Measurements from ENCODE around the gene SRSF7.

The SRSF7 gene

DNA sequence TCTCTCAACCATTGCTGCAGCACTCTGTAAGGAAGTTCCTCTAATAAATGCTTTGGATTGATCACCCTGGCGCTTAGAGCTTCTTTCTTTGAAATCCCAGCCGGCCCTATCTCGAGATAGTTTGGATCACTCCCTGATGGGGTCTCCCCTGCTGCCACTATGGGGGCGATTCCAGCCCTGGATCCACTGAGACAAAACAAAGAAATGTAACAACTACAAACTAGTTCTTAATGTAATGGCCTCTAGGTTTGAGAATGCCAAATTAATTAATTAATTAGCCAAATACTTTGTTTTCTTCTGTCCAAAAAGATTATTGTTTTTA is 15.2 kb downstream of the SRSF7 start:
- Histone ChIP-seq H3K4me1 (ENCODE audit: control insufficient read depth, insufficient read depth, low read length) (no peaks in the 10 kb centered on the region), H3K27ac (ENCODE audit: extremely low read depth, low read depth, low read length) (no peak overlapping the region), H3K36me3 (ENCODE audit: control insufficient read depth in 2 of 2, insufficient read depth in 1 of 2, low read length in 2 of 2) (peaks cover 16 to 46% of the 10 kb centered on the region in 2 experiments; a peak in 2 of 3 replicates), H3K4me3 (ENCODE audit: low read depth, low read length) (no peak overlapping the region), H3K9me3 (ENCODE audit: control insufficient read depth, insufficient read depth, low read depth, low read length) (no peaks in the 10 kb centered on the region)
- ChIA-PET POLR2A (interaction anchor here (0.7 to 1.0 kb wide), 3 partner anchors 15 to 229 kb away, joined by 4 read pairs; partner anchors contain the start of gene SRSF7), CTCF (interaction anchor here (0.6 to 1.5 kb wide), 3 partner anchors 67 to 321 kb away, joined by 3 to 9 read pairs (median 3); no protein-coding TSS in a partner anchor)
- TF ChIP-seq SCRT2 (tag by site-specific recombination; IDR thresholded peaks at IDR 0.05): no peak
- no peak for TF ChIP-seq ZNF548 (tag by site-specific recombination; IDR thresholded peaks at IDR 0.05)
- TF ChIP-seq ZBTB7A (tag by site-specific recombination; IDR thresholded peaks at IDR 0.05; ENCODE audit: low read depth): no peak

DNA sequence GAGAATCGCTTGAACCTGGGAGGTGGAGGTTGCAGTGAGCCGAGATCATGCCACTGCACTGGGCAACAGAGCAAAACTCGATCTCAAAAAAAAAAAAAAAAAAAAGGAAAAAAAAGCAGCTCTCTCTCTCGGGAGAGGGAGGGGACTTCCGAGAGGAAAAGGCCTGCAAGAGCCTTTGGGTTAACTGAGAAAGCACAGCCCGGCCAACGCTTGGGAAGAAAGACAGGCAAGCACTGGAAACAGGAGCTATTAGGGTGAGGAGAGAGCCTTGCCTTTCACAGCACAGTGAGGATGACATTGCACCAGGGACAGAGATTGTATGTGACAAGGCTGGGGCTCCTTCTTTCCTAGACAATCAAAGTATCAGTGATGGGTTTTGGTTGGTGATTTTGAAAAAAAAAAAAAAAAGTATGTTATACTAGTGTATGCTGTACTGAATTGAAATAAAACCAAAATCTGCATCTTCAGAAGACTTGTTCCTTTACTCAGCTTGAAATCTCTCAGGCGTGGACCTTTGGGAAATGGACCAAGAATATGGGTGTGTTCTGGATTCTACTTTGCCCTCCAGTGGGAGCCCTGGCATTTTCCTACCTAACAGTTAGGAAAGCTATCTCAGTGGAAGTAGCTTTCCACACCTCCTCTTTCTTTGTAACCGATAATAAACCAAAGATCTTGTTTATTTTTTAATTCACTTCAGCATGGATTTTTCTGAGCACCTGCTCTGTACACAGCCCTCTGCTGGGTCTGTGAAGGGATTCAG is 16.7 kb downstream of the SRSF7 start:
- H3K4me3 ChIP-seq (ENCODE audit: low read depth, low read length): no peak overlapping the region
- ChIA-PET POLR2A (interaction anchor here (0.6 to 4.3 kb wide), 5 partner anchors 17 to 192 kb away, joined by 3 to 31 read pairs (median 9); partner anchors contain the start of gene SRSF7), CTCF (interaction anchor here (0.6 to 2.1 kb wide), 5 partner anchors 8 to 199 kb away, joined by 3 to 9 read pairs (median 3); no protein-coding TSS in a partner anchor)
- no peaks in the 10 kb centered on the region for H3K4me1 ChIP-seq (ENCODE audit: control insufficient read depth, insufficient read depth, low read length)
- H3K36me3 ChIP-seq (ENCODE audit: control insufficient read depth in 2 of 2, insufficient read depth in 1 of 2, low read length in 2 of 2): peaks cover 12 to 48% of the 10 kb centered on the region in 2 experiments; a peak in 2 of 3 replicates
- H3K9me3 ChIP-seq (ENCODE audit: control insufficient read depth, insufficient read depth, low read depth, low read length): no peaks in the 10 kb centered on the region
- TF ChIP-seq ZNF600 (tag by site-specific recombination; IDR thresholded peaks at IDR 0.05) (0 out of 2 replicates have a peak, but pooled peaks have one; percentile 21), OSR2 (tag by site-specific recombination; IDR thresholded peaks at IDR 0.05) (no peak)
- H3K27ac ChIP-seq (ENCODE audit: extremely low read depth, low read depth, low read length): no peak overlapping the region

DNA sequence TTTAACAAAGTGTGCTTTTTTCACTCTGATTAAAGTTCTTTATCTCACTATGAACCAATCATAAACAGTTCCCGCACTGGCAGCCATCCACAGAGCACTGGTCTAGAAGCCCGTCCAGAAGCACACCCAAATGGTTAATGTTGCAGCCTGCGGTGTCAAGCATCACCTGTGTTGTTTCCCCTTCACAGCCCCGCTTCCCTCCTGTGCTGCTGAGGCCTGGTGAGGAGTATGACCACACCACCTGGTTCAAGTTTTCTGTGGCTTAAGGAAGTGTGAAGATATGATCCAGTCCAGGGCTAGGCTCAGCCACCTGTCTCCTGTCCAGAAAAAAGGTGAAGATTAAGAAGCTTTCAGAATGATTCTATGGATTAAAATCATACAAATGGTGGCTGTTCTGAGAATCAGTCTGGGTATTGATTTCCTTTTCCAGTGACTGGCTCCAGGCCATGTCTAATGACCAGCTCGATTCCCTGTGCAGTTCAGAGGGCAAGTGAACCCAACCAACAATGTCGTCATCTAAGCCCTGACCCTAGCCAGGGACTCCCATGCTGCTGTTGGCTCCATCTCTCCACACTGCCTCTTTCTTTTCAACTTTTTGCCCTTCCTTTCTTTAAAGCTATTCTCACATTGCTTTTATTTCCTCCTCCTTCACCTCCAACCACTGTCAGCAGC is 17.7 kb downstream of the SRSF7 start:
- CTCF ChIA-PET: interaction anchor here (0.6 to 2.9 kb wide), 7 partner anchors 9 to 197 kb away, joined by 3 to 9 read pairs (median 5); no protein-coding TSS in a partner anchor
- Histone ChIP-seq H3K9me3 (ENCODE audit: control insufficient read depth, insufficient read depth, low read depth, low read length) (no peaks in the 10 kb centered on the region), H3K27ac (ENCODE audit: extremely low read depth, low read depth, low read length) (no peak overlapping the region), H3K4me1 (ENCODE audit: control insufficient read depth, insufficient read depth, low read length) (no peaks in the 10 kb centered on the region), H3K4me3 (ENCODE audit: low read depth, low read length) (no peak overlapping the region), H3K36me3 (ENCODE audit: control insufficient read depth in 2 of 2, insufficient read depth in 1 of 2, low read length in 2 of 2) (peaks cover 6 to 49% of the 10 kb centered on the region in 2 experiments; a peak in 2 of 3 replicates)
- POLR2A ChIA-PET: interaction anchor here (0.6 to 4.3 kb wide), 3 partner anchors 18 to 655 kb away, joined by 3 to 31 read pairs (median 4); partner anchors contain the start of gene SRSF7
- TF ChIP-seq ZNF596 (tag by site-specific recombination; IDR thresholded peaks at IDR 0.05): no peak
- TF ChIP-seq YY2 (tag by site-specific recombination; IDR thresholded peaks at IDR 0.05): no peak
- TF ChIP-seq BCL11A (tag by site-specific recombination; IDR thresholded peaks at IDR 0.05; ENCODE audit: low read depth): no peak
- TF ChIP-seq, protein P1, sequence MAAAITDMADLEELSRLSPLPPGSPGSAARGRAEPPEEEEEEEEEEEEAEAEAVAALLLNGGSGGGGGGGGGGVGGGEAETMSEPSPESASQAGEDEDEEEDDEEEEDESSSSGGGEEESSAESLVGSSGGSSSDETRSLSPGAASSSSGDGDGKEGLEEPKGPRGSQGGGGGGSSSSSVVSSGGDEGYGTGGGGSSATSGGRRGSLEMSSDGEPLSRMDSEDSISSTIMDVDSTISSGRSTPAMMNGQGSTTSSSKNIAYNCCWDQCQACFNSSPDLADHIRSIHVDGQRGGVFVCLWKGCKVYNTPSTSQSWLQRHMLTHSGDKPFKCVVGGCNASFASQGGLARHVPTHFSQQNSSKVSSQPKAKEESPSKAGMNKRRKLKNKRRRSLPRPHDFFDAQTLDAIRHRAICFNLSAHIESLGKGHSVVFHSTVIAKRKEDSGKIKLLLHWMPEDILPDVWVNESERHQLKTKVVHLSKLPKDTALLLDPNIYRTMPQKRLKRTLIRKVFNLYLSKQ (tag by site-specific recombination; IDR thresholded peaks at IDR 0.05; ENCODE audit: borderline replicate concordance): no peak
- no peak for TF ChIP-seq ZNF26 (tag by site-specific recombination; IDR thresholded peaks at IDR 0.05)
- TF ChIP-seq ZNF10 (tag by site-specific recombination; IDR thresholded peaks at IDR 0.05): no peak
- no peak for TF ChIP-seq ZSCAN4 (tag by site-specific recombination; IDR thresholded peaks at IDR 0.05)
- no peak for TF ChIP-seq ZIC2 (tag by site-specific recombination; IDR thresholded peaks at IDR 0.05)
- TF ChIP-seq ZBTB48 (tag by site-specific recombination; IDR thresholded peaks at IDR 0.05): no peak
- TF ChIP-seq ZSCAN30 (tag by site-specific recombination; IDR thresholded peaks at IDR 0.05): no peak
- TF ChIP-seq ZNF670 (tag by site-specific recombination; IDR thresholded peaks at IDR 0.05; ENCODE audit: low read depth): no peak
- TF ChIP-seq, protein P2, sequence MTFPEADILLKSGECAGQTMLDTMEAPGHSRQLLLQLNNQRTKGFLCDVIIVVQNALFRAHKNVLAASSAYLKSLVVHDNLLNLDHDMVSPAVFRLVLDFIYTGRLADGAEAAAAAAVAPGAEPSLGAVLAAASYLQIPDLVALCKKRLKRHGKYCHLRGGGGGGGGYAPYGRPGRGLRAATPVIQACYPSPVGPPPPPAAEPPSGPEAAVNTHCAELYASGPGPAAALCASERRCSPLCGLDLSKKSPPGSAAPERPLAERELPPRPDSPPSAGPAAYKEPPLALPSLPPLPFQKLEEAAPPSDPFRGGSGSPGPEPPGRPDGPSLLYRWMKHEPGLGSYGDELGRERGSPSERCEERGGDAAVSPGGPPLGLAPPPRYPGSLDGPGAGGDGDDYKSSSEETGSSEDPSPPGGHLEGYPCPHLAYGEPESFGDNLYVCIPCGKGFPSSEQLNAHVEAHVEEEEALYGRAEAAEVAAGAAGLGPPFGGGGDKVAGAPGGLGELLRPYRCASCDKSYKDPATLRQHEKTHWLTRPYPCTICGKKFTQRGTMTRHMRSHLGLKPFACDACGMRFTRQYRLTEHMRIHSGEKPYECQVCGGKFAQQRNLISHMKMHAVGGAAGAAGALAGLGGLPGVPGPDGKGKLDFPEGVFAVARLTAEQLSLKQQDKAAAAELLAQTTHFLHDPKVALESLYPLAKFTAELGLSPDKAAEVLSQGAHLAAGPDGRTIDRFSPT (tag by site-specific recombination; IDR thresholded peaks at IDR 0.05): no peak
- no peak for TF ChIP-seq ZNF335 (tag by site-specific recombination; conservative IDR thresholded peaks at IDR 0.05)

Data from HEK293 (cell line).